ENCODE measurements around the gene INPP5B.

INPP5B gene

GRCh38 chr1:37872692-37873091, 74.2 kb downstream of the INPP5B start:
- DNase-seq (ENCODE audit: low spot score): no peak

- no peak for DNase-seq (ENCODE audit: low spot score)
These were observed 78.4 kb downstream of the INPP5B start for GRCh38 chr1:37868466-37868865.

GRCh38 chr1:37867784-37868183, 79.1 kb downstream of the INPP5B start:
- DNase-seq (ENCODE audit: low spot score): no peak

- no peak for DNase-seq (ENCODE audit: low spot score)
These were observed 80.4 kb downstream of the INPP5B start for GRCh38 chr1:37866491-37866890.

- no peak for DNase-seq (ENCODE audit: low spot score)
These were observed 81.3 kb downstream of the INPP5B start for GRCh38 chr1:37865348-37866120.

GRCh38 chr1:37862330-37862729, 84.5 kb downstream of the INPP5B start:
- DNase-seq (ENCODE audit: low spot score): no peak

- DNase-seq (ENCODE audit: low spot score): no peak
These were observed 85.7 kb downstream of the INPP5B start for GRCh38 chr1:37861151-37861550.

GRCh38 chr1:37860346-37860666, 86.5 kb downstream of the INPP5B start:
- no peak for DNase-seq (ENCODE audit: low spot score)

- peak; percentile 95 for DNase-seq (ENCODE audit: low spot score)
These were observed 87.1 kb downstream of the INPP5B start, which contains the start of gene MTF1 for GRCh38 chr1:37859507-37860345. Gene MTF1 (minus strand): TSS chr1:37859592. CDS start chr1:37857658, 1,934 bp downstream.

- DNase-seq (ENCODE audit: low spot score): no peak
These were observed 87.8 kb downstream of the INPP5B start for GRCh38 chr1:37858931-37859506.

- no peak for DNase-seq (ENCODE audit: low spot score)
These were observed 92.4 kb downstream of the INPP5B start for GRCh38 chr1:37854406-37854805.

- no peak for DNase-seq (ENCODE audit: low spot score)
These were observed 93.7 kb downstream of the INPP5B start for GRCh38 chr1:37853157-37853556.

GRCh38 chr1:37851782-37852210, 95.1 kb downstream of the INPP5B start:
- no peak for DNase-seq (ENCODE audit: low spot score)

- no peak for DNase-seq (ENCODE audit: low spot score)
These were observed 95.6 kb downstream of the INPP5B start for GRCh38 chr1:37851262-37851661.

- no peak for DNase-seq (ENCODE audit: low spot score)
These were observed 96.4 kb downstream of the INPP5B start for GRCh38 chr1:37850352-37850955.

GRCh38 chr1:37849480-37849879, 97.4 kb downstream of the INPP5B start:
- DNase-seq (ENCODE audit: low spot score): no peak

GRCh38 chr1:37846647-37847339, 100.1 kb downstream of the INPP5B start:
- no peak for DNase-seq (ENCODE audit: low spot score)

GRCh38 chr1:37845786-37846185, 101.1 kb downstream of the INPP5B start:
- no peak for DNase-seq (ENCODE audit: low spot score)

- no peak for DNase-seq (ENCODE audit: low spot score)
These were observed 101.7 kb downstream of the INPP5B start for GRCh38 chr1:37845049-37845646.

GRCh38 chr1:37844536-37844935, 102.3 kb downstream of the INPP5B start:
- DNase-seq (ENCODE audit: low spot score): no peak

GRCh38 chr1:37841652-37842051, 105.2 kb downstream of the INPP5B start:
- no peak for DNase-seq (ENCODE audit: low spot score)

Measured in SK-N-DZ (cell line).